H7 (cell line): ENCODE measurements around the gene ALK. TPM values are rescaled to one million over a fixed set of nuclear protein-coding genes. Genes with fewer than 3 reads are reported as not detected.
"Not testable (repeated sequence)": the region's sequence is repeated elsewhere in the genome, so short reads cannot be mapped to it uniquely, and the experiment has no call there.

Experiments
- DNase-seq: peaks from one replicate; pipeline ENCODE4 v3.0.0; 2012
- H3K27me3 ChIP-seq: 2 replicates; pipeline ENCODE4 v1.6.0; 2011; ENCODE audit warnings: mild to moderate bottlenecking, low read length; ENCODE audit not compliant: control insufficient read depth, insufficient read depth
- H3K36me3 ChIP-seq: replicated peaks from 2 replicates; pipeline ENCODE4 v1.5.1; 2011; ENCODE audit warnings: low read length; ENCODE audit not compliant: control insufficient read depth, insufficient read depth
- H3K4me3 ChIP-seq: 2 replicates; pipeline ENCODE4 v1.5.1; 2011; ENCODE audit warnings: low read depth, mild to moderate bottlenecking, control low read depth, low read length, moderate library complexity; ENCODE audit not compliant: insufficient read depth
- total RNA-seq: library from RNA; depleted of rRNA; stranded (reverse); fragments of >200 nt; shearing (Covaris generic); gene quantifications from 2 replicates; pipeline ENCODE4 v1.2.3, GENCODE V29; 2014

The ALK gene
- total RNA-seq, 1 experiment from 2014 or later: 0.21 TPM

- Histone ChIP-seq H3K36me3 (no peaks in the 10 kb centered on the region), H3K4me3 (no peak overlapping the region), H3K27me3 (no peaks in the 10 kb centered on the region)
- DNase-seq: no peak
Observed at GRCh38 chr2:29267720-29268119, 653.7 kb downstream of the ALK start.

GRCh38 chr2:29263886-29264285 lies 657.5 kb downstream of the ALK start:
- H3K36me3 ChIP-seq: no peaks in the 10 kb centered on the region
- H3K4me3 ChIP-seq: no peak overlapping the region
- DNase-seq: no peak
- no peaks in the 10 kb centered on the region for H3K27me3 ChIP-seq

GRCh38 chr2:29262681-29263260 lies 658.6 kb downstream of the ALK start:
- H3K27me3 ChIP-seq: no peaks in the 10 kb centered on the region
- DNase-seq: no peak
- no peak overlapping the region for H3K4me3 ChIP-seq
- no peaks in the 10 kb centered on the region for H3K36me3 ChIP-seq

- H3K27me3 ChIP-seq: no peaks in the 10 kb centered on the region
- no peaks in the 10 kb centered on the region for H3K36me3 ChIP-seq
- no peak for DNase-seq
- no peak overlapping the region for H3K4me3 ChIP-seq
Observed at GRCh38 chr2:29261003-29261402, 660.4 kb downstream of the ALK start.

GRCh38 chr2:29260142-29260772 lies 661.1 kb downstream of the ALK start:
- Histone ChIP-seq H3K36me3 (no peaks in the 10 kb centered on the region), H3K27me3 (no peaks in the 10 kb centered on the region), H3K4me3 (no peak overlapping the region)
- DNase-seq: no peak

GRCh38 chr2:29259221-29259620 lies 662.2 kb downstream of the ALK start:
- no peaks in the 10 kb centered on the region for H3K36me3 ChIP-seq
- no peaks in the 10 kb centered on the region for H3K27me3 ChIP-seq
- DNase-seq: no peak
- H3K4me3 ChIP-seq: no peak overlapping the region

GRCh38 chr2:29255004-29255403 lies 666.4 kb downstream of the ALK start:
- no peak for DNase-seq
- no peaks in the 10 kb centered on the region for H3K27me3 ChIP-seq

GRCh38 chr2:29253495-29254275 lies 667.7 kb downstream of the ALK start:
- DNase-seq, H3K27me3 ChIP-seq, H3K4me3 ChIP-seq, H3K36me3 ChIP-seq: not testable (repeated sequence)

More at GRCh38 chr2:29255004-29255403, 666.4 kb downstream of the ALK start:
- Histone ChIP-seq H3K36me3 (no peaks in the 10 kb centered on the region), H3K4me3 (no peak overlapping the region)

- Histone ChIP-seq H3K4me3 (no peak overlapping the region), H3K36me3 (no peaks in the 10 kb centered on the region), H3K27me3 (no peaks in the 10 kb centered on the region)
- DNase-seq: no peak
Observed at GRCh38 chr2:29253026-29253425, 668.4 kb downstream of the ALK start.

- Histone ChIP-seq H3K36me3 (no peaks in the 10 kb centered on the region), H3K27me3 (no peaks in the 10 kb centered on the region)
Observed at GRCh38 chr2:29251406-29251805, 670.0 kb downstream of the ALK start.

GRCh38 chr2:29250977-29251376 lies 670.4 kb downstream of the ALK start:
- no peaks in the 10 kb centered on the region for H3K27me3 ChIP-seq
- no peaks in the 10 kb centered on the region for H3K36me3 ChIP-seq
- no peak overlapping the region for H3K4me3 ChIP-seq
- no peak for DNase-seq

More at GRCh38 chr2:29251406-29251805, 670.0 kb downstream of the ALK start:
- no peak for DNase-seq
- H3K4me3 ChIP-seq: no peak overlapping the region

- Histone ChIP-seq H3K4me3 (no peak overlapping the region), H3K36me3 (no peaks in the 10 kb centered on the region), H3K27me3 (no peaks in the 10 kb centered on the region)
- DNase-seq: no peak
Observed at GRCh38 chr2:29249666-29250253, 671.6 kb downstream of the ALK start.

GRCh38 chr2:29247336-29247914 lies 674.0 kb downstream of the ALK start:
- Histone ChIP-seq H3K4me3 (no peak overlapping the region), H3K27me3 (no peaks in the 10 kb centered on the region)
- no peak for DNase-seq

GRCh38 chr2:29246383-29247300 lies 674.7 kb downstream of the ALK start:
- DNase-seq: no peak
- no peaks in the 10 kb centered on the region for H3K27me3 ChIP-seq
- H3K4me3 ChIP-seq: no peak overlapping the region
- no peaks in the 10 kb centered on the region for H3K36me3 ChIP-seq

More at GRCh38 chr2:29247336-29247914, 674.0 kb downstream of the ALK start:
- H3K36me3 ChIP-seq: no peaks in the 10 kb centered on the region
